BE2C (cell line): ENCODE results near the gene PANK1.
"Not testable (repeated sequence)": the region's sequence is repeated elsewhere in the genome, so short reads cannot be mapped to it uniquely, and the experiment has no call there.

Experiments
- DNase-seq: peaks from one replicate; pipeline ENCODE4 v3.0.0-alpha.2; 2020
- H3K27me3 ChIP-seq: fragments of 250-450 bp; sonication (Bioruptor Pico); 2 replicates; pipeline ENCODE4 v1.5.1; 2020; ENCODE audit warnings: mild to moderate bottlenecking
- H3K36me3 ChIP-seq: fragments of 250-450 bp; sonication (Bioruptor Pico); 2 replicates; pipeline ENCODE4 v1.5.1; 2020; ENCODE audit warnings: mild to moderate bottlenecking
- H3K4me1 ChIP-seq: fragments of 250-450 bp; sonication (Bioruptor Pico); 2 replicates; pipeline ENCODE4 v1.5.1; 2020
- H3K4me3 ChIP-seq: 2 replicates; pipeline ENCODE4 v1.5.1; 2011; ENCODE audit warnings: low read depth, low read length
- H3K9me3 ChIP-seq: fragments of 250-450 bp; sonication (Bioruptor Pico); 2 replicates; pipeline ENCODE4 v1.5.1; 2020
- TF ChIP-seq, protein P1 (sequence below): IDR thresholded peaks from 2 replicates; pipeline ENCODE4 v1.5.1; 2012; ENCODE audit warnings: mild to moderate bottlenecking, low read depth, low read length

Gene PANK1

DNA sequence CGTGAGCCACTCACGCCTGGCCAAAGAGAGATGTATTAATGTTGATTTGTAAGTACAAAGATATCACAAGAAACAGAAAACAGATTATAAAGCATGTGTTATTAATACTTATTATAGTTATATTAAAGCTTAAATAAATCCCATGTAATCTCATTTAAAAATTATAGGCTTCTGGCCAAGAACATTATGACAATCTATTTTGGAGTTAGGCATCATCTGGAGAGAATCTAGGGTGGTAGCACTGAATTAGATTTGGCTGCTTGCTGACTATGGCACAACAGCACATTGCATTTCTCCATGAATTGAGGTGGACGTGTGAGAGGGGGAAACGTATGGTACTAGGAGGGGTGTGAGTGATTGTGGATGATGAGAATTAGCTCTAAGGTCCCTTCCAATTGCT, 92.8 kb downstream of the PANK1 start:
- H3K9me3 ChIP-seq: no peaks in the 10 kb centered on the region
- H3K4me1 ChIP-seq: no peaks in the 10 kb centered on the region
- no peak for DNase-seq
- no peaks in the 10 kb centered on the region for H3K36me3 ChIP-seq
- H3K27me3 ChIP-seq: no peaks in the 10 kb centered on the region
- H3K4me3 ChIP-seq: no peak overlapping the region
- TF ChIP-seq, protein P1, sequence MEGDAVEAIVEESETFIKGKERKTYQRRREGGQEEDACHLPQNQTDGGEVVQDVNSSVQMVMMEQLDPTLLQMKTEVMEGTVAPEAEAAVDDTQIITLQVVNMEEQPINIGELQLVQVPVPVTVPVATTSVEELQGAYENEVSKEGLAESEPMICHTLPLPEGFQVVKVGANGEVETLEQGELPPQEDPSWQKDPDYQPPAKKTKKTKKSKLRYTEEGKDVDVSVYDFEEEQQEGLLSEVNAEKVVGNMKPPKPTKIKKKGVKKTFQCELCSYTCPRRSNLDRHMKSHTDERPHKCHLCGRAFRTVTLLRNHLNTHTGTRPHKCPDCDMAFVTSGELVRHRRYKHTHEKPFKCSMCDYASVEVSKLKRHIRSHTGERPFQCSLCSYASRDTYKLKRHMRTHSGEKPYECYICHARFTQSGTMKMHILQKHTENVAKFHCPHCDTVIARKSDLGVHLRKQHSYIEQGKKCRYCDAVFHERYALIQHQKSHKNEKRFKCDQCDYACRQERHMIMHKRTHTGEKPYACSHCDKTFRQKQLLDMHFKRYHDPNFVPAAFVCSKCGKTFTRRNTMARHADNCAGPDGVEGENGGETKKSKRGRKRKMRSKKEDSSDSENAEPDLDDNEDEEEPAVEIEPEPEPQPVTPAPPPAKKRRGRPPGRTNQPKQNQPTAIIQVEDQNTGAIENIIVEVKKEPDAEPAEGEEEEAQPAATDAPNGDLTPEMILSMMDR: no peak

DNA sequence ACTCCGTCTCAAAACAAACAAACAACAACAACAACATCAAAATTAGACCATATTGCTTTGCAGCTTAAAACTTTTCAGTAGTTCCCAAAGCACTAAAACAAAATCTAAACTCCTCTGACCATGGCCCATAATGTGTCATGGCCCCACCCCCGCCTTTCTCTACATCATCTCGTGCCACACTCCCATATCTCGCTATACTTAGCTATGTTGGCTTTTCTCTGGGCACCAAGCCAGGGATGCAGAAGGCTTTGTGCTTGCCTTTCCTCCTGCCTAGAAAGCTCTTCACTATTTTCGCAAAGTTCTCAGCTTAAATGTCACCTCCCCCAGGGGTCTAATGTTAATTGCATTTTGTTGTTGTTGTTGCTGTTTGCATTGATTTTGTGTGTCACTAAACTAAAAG, 94.5 kb downstream of the PANK1 start:
- Histone ChIP-seq H3K9me3 (no peaks in the 10 kb centered on the region), H3K4me1 (no peaks in the 10 kb centered on the region), H3K27me3 (no peaks in the 10 kb centered on the region), H3K36me3 (no peaks in the 10 kb centered on the region), H3K4me3 (no peak overlapping the region)
- DNase-seq: peak; percentile 15
- TF ChIP-seq, protein P1: no peak

DNA sequence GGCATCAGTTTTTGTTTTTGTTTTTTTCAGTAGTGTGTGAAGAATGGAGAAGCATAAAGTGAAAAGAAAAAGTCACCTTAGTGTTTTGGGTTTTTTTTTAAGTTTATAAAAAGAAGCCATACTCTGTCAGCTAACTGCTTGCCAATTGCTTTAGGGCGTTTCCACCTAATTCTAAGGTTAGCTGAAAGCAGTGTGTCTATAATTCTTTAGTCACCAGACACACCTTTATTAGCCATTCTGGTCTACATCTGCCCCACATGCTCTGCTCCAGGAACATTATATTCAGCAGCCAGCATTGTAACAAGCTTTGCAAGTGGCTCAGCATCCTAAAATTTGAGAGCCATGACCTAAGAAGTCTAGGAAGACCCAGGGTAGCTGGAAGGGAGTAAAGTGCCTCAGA, 95.5 kb downstream of the PANK1 start:
- Histone ChIP-seq H3K27me3 (no peaks in the 10 kb centered on the region), H3K4me3 (no peak overlapping the region), H3K36me3 (no peaks in the 10 kb centered on the region), H3K4me1 (no peaks in the 10 kb centered on the region), H3K9me3 (no peaks in the 10 kb centered on the region)
- TF ChIP-seq, protein P1: no peak
- DNase-seq: no peak

DNA sequence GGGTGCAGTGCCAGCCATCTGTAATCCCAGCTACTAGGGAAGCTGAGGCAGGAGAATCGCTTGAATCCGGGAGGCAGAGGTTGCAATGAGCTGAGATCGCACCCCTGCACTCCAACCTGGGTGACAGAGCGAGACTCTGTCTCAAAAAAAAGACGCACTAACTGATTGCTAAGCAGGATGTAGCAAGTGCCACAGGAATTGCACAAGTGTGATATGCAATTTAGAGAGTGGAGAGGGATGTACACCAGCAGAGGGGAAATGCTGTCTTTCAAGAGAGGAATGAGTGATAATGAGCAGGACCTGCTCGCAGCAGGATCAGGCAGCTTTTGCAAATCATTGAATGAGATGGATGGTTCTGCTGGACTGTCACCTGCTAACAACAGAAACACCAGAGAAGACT, 96.4 kb downstream of the PANK1 start:
- no peak for DNase-seq
- TF ChIP-seq, protein P1: no peak
- no peaks in the 10 kb centered on the region for H3K4me1 ChIP-seq
- no peaks in the 10 kb centered on the region for H3K9me3 ChIP-seq
- H3K27me3 ChIP-seq: no peaks in the 10 kb centered on the region
- H3K36me3 ChIP-seq: no peaks in the 10 kb centered on the region
- H3K4me3 ChIP-seq: no peak overlapping the region

DNA sequence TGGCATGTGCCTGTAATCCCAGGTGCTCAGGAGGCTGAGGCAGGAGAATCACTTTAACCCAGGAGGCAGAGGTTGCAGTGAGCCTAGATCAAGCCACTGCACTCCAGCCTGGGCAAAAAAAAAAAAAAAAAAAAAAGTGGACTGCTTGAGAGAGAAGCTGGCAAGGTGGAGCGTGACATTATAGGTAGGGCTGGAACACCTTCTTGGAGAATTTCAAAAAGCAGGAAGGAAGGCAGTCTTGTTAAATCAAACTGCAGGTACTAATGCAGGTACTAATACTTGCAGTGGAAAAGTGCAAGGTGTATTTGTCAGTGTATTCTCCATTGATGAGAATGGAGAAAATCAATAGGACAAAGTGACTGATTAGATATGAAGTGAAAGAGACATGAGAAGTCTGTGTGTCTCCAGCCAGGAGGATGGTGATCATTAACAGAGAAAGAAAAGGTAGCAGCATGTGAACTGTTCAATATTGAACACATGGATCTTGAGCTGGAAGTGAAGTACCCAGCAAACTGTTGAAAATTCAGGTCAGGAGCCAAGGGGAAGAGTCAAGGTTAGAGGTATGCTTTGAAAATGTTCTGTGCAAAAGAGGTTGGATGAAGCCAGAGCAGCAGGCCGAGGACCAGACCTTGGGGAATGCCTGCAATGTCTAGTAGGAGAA, 97.1 kb downstream of the PANK1 start:
- no peak for DNase-seq
- H3K27me3 ChIP-seq: no peaks in the 10 kb centered on the region
- TF ChIP-seq, protein P1: no peak
- no peaks in the 10 kb centered on the region for H3K4me1 ChIP-seq
- no peaks in the 10 kb centered on the region for H3K36me3 ChIP-seq
- H3K9me3 ChIP-seq: no peaks in the 10 kb centered on the region
- no peak overlapping the region for H3K4me3 ChIP-seq

DNA sequence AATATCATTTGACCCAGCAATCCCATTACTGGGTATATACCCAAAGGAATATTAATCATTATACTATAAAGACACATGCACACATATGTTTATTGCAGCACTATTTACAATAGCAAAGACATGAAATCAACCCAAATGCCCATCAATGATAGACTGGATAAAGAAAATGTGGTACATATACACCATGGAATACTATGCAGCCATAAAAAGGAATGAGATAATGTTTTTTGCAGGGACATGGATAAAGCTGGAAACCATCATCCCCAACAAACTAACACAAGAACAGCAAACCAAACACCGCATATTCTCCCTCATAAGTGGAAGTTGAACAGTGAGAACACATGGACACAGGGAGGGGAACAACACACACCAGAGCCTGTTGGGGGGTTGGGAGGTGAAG, 98.4 kb downstream of the PANK1 start:
- H3K4me3 ChIP-seq, DNase-seq, H3K4me1 ChIP-seq, H3K36me3 ChIP-seq, H3K9me3 ChIP-seq, H3K27me3 ChIP-seq: not testable (repeated sequence)

DNA sequence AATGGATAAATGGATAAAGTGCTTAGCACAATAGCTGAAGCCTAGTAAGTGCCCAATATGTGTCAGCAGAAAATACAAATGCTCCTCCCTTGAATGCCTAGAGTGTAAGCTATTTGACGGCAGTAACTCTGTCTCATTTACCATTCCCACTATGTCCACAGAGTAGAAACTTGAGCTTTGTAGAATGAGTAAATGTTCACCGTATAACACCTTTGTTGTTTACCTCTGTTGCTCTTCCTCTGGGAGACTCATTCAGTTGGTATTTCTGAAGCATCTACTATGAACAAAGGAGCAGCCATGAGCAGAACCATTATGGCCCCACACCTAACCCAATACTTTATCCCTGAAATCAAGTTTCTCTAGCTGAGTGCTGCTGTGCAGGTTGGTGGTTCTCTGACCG, 101.2 kb downstream of the PANK1 start:
- DNase-seq: no peak
- H3K27me3 ChIP-seq: no peaks in the 10 kb centered on the region
- no peak overlapping the region for H3K4me3 ChIP-seq
- no peaks in the 10 kb centered on the region for H3K36me3 ChIP-seq
- H3K4me1 ChIP-seq: no peaks in the 10 kb centered on the region
- TF ChIP-seq, protein P1: no peak
- no peaks in the 10 kb centered on the region for H3K9me3 ChIP-seq
